ENCODE data around the gene EGLN3.

DNA sequence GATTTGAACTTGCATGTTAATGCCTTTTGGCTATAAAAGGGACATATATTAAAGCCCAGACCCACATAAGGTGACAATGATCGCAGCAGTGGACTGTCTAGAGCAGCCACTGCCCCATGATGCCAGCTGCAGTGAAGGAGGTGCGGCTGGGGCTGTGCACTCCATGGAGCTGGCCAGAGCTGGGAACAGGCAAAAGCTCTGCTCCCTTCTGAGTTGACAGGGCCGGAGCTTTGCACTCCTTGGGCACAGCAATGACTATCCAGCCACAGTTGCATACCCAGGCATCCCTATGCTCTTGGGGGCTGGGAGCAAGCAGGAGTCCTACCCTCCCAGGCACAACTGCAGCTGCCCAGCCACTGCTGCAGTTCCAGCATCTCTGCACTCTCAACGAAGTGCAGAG is 50.2 kb downstream of the EGLN3 start:
- no peak for TF ChIP-seq POLR2A (IDR thresholded peaks at IDR 0.05; ENCODE audit: low read depth, low read length)
- TF ChIP-seq SPI1 (IDR thresholded peaks at IDR 0.05; ENCODE audit: low read depth, low read length), result no peak
- no peak for TF ChIP-seq TAF1 (IDR thresholded peaks at IDR 0.05; ENCODE audit: low read depth, low read length)
- TF ChIP-seq POLR2AphosphoS5 (IDR thresholded peaks at IDR 0.05; ENCODE audit: low read depth, low read length), result no peak
- TF ChIP-seq POU2F2 (IDR thresholded peaks at IDR 0.05; ENCODE audit: low read depth, low read length), result no peak
